Calu3 (cell line): ENCODE results near the gene CACNA2D4. TPM values are rescaled to one million over a fixed set of nuclear protein-coding genes. Genes with fewer than 3 reads are reported as not detected.

Experiments
- BruUV-seq: library from RNA; stranded (reverse); fragments of 400-500 nt; replicated peaks from 2 replicates; lab custom pipeline; 2021; lab: Mats Ljungman, UMichigan
- CTCF ChIA-PET: fragments of 300-600 bp; sonication (Branson Sonifier 250); formaldehyde crosslinking; loops from one replicate; lab custom pipeline; 2022; ENCODE audit warnings: antibody characterized with exemption; lab: Charles Lee
- DNase-seq: peaks from one replicate; pipeline ENCODE4 v3.0.0; 2022
- H3K27ac Mint-ChIP-seq: one replicate; pipeline ENCODE4 v1.8.0; 2022; ENCODE audit warnings: mixed read lengths; ENCODE audit not compliant: unreplicated experiment
- H3K27me3 Mint-ChIP-seq: one replicate; pipeline ENCODE4 v1.8.0; 2022; ENCODE audit warnings: mixed read lengths; ENCODE audit not compliant: unreplicated experiment
- H3K36me3 Mint-ChIP-seq: one replicate; pipeline ENCODE4 v1.8.0; 2022; ENCODE audit warnings: mild to moderate bottlenecking, moderate library complexity, mixed read lengths; ENCODE audit not compliant: insufficient read depth, unreplicated experiment
- H3K4me1 Mint-ChIP-seq: one replicate; pipeline ENCODE4 v1.8.0; 2022; ENCODE audit warnings: mild to moderate bottlenecking, low read depth, mixed read lengths; ENCODE audit not compliant: unreplicated experiment
- H3K4me3 Mint-ChIP-seq: one replicate; pipeline ENCODE4 v1.8.0; 2022; ENCODE audit warnings: mild to moderate bottlenecking, low read depth, moderate library complexity, mixed read lengths; ENCODE audit not compliant: unreplicated experiment
- H3K9me3 Mint-ChIP-seq: one replicate; pipeline ENCODE4 v1.8.0; 2022; ENCODE audit warnings: low read depth, mixed read lengths; ENCODE audit not compliant: unreplicated experiment
- CTCF ChIP-seq: fragments of 200-600 bp; IDR thresholded peaks from one replicate; pipeline ENCODE4 v1.8.0; 2022; ENCODE audit warnings: antibody characterized with exemption; ENCODE audit not compliant: unreplicated experiment
- intact Hi-C: fragments of 100-400 bp; cut with micrococcal nuclease; formaldehyde crosslinking; loops from one replicate; pipeline ENCODE4 v1.10.0; 2022; ENCODE audit not compliant: unreplicated experiment
- total RNA-seq: library from RNA; stranded (reverse); gene quantifications from 2 replicates; pipeline ENCODE4 v1.2.3, GENCODE V29; 2022

Gene CACNA2D4
- total RNA-seq, 1 experiment from 2014 or later: 0.80 TPM

GRCh38 chr12:1797011-1797901, 121.2 kb downstream of the CACNA2D4 start:
- CTCF ChIA-PET: interaction anchor here (1.6 to 3.1 kb wide), 3 partner anchors 143 to 144 kb away, joined by 5 to 23 read pairs (median 6); no protein-coding TSS in a partner anchor
- intact Hi-C loops: loop anchor here (5.0 kb wide), 1 partner anchor 785 kb away; no protein-coding TSS in a partner anchor
- peaks cover 21% of the 10 kb centered on the region for H3K36me3 Mint-ChIP-seq
- peak; percentile 29 for DNase-seq
- no peaks in the 10 kb centered on the region for H3K4me1 Mint-ChIP-seq
- no peak overlapping the region for H3K27ac Mint-ChIP-seq
- BruUV-seq: no TSS peak
- peak overlapping the region; percentile 77 for H3K4me3 Mint-ChIP-seq
- H3K27me3 Mint-ChIP-seq: peaks cover 42% of the 10 kb centered on the region
- no peaks in the 10 kb centered on the region for H3K9me3 Mint-ChIP-seq
- no peak for TF ChIP-seq CTCF

- Mint-ChIP-seq H3K27ac (peak overlapping the region; percentile 8), H3K27me3 (peaks cover 35% of the 10 kb centered on the region), H3K4me3 (peak overlapping the region; percentile 77), H3K4me1 (no peaks in the 10 kb centered on the region), H3K36me3 (peaks cover 21% of the 10 kb centered on the region), H3K9me3 (no peaks in the 10 kb centered on the region)
- intact Hi-C loops: loop anchor here (1.0 to 5.0 kb wide), 2 partner anchors 144 to 786 kb away; no protein-coding TSS in a partner anchor
- CTCF ChIA-PET: interaction anchor here (0.6 to 3.1 kb wide), 3 partner anchors 143 to 776 kb away, joined by 4 to 23 read pairs (median 5); no protein-coding TSS in a partner anchor
- no peak for DNase-seq
- no peak for TF ChIP-seq CTCF
- BruUV-seq: no TSS peak
Observed at GRCh38 chr12:1796515-1797010, 121.9 kb downstream of the CACNA2D4 start.

GRCh38 chr12:1795785-1796514, 122.5 kb downstream of the CACNA2D4 start:
- TF ChIP-seq CTCF: peak; percentile 96
- peak overlapping the region; percentile 77 for H3K4me3 Mint-ChIP-seq
- peaks cover 21% of the 10 kb centered on the region for H3K36me3 Mint-ChIP-seq
- CTCF ChIA-PET: interaction anchor here (0.6 to 3.1 kb wide), 3 partner anchors 143 to 777 kb away, joined by 4 to 23 read pairs (median 5); no protein-coding TSS in a partner anchor
- H3K4me1 Mint-ChIP-seq: no peaks in the 10 kb centered on the region
- peak; percentile 95 for DNase-seq
- H3K27ac Mint-ChIP-seq: peak overlapping the region; percentile 8
- peaks cover 29% of the 10 kb centered on the region for H3K27me3 Mint-ChIP-seq
- BruUV-seq: no TSS peak
- no peaks in the 10 kb centered on the region for H3K9me3 Mint-ChIP-seq
- intact Hi-C loops: loop anchor here (1.0 to 5.0 kb wide), 2 partner anchors 144 to 786 kb away; no protein-coding TSS in a partner anchor
